Limb (tissue), 2 donors: Measurements from ENCODE around the gene ANKMY1.

Experiments used
- DNase-seq, 2 donors: peaks; one replicate each; pipeline ENCODE4 v3.0.0-alpha.2; 2016; ENCODE audit errors: extremely low spot score in 2 of 2

ANKMY1 gene, protein sequence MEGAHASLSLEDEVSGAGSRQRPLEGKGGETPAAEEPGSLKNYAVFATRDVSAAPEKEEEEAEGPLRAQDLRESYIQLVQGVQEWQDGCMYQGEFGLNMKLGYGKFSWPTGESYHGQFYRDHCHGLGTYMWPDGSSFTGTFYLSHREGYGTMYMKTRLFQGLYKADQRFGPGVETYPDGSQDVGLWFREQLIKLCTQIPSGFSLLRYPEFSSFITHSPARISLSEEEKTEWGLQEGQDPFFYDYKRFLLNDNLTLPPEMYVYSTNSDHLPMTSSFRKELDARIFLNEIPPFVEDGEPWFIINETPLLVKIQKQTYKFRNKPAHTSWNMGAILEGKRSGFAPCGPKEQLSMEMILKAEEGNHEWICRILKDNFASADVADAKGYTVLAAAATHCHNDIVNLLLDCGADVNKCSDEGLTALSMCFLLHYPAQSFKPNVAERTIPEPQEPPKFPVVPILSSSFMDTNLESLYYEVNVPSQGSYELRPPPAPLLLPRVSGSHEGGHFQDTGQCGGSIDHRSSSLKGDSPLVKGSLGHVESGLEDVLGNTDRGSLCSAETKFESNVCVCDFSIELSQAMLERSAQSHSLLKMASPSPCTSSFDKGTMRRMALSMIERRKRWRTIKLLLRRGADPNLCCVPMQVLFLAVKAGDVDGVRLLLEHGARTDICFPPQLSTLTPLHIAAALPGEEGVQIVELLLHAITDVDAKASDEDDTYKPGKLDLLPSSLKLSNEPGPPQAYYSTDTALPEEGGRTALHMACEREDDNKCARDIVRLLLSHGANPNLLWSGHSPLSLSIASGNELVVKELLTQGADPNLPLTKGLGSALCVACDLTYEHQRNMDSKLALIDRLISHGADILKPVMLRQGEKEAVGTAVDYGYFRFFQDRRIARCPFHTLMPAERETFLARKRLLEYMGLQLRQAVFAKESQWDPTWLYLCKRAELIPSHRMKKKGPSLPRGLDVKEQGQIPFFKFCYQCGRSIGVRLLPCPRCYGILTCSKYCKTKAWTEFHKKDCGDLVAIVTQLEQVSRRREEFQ

DNA sequence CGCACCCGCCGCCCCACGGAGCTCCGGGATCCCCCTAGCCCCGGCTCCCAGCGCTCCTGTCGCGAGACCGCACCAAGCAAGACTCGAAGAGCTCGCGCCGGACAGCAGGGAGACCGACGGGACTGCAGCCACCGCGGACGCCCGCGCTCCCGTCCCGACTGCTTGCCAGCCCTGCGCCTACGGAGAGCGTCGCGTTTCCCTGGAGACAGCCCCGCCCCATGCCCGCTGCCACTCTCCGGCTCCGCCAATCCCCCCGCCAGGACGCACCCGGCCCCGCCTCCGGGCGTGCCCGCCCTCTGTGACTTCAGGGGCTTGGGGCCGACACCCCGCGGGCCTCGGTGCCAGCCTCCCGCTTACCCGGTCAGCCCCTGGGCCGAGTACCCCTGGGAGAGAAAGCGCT lies at the start of gene ANKMY1:
Gene ANKMY1 (minus strand): TSS at position 181 of the 400 bp plus-strand sequence. CDS start 653 bp downstream, outside the sequence.
- DNase-seq: peak; percentile 55 to 81

DNA sequence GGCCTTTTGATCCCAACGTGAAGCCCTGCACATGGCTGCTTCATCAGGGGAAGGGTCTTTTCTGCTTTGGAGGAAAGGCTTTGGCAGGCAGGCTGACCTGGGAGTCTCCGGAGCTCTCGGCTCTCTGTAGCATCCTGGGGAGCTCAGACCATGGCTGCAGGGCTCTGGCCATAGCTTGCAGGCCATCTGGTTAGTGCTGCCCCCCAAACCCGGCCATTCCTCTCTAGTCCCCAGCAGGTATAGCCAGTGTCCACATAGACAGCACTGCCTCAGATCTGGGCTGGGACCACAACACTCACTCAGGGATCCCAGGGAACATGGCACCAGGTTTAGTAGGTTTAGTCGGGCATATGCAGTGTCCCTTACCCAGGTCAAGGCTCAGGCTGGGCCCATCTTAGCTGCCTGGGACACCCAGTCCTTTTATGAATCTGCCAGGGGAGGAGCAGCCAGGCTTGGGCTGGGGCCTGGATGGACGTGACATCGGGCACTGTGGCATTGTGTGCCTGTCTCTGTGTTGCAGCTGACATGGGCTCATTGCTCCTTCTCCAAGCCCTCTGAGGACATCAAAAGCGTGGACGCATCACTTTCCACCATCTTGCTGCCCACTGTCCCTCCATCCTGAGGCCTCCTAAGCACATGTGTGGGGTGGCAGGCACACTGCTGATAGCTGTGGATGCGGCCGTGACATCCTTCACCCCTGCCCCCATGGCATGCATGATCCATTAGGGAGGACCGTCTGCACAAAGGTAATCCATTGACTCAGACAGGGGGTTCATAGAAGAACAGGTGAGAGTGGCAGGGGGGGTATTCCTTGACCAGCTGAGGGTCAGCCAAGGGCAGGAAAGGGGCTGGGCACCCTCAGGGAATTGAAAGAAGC lies 48.3 kb upstream of the ANKMY1 start:
- no peak for DNase-seq

DNA sequence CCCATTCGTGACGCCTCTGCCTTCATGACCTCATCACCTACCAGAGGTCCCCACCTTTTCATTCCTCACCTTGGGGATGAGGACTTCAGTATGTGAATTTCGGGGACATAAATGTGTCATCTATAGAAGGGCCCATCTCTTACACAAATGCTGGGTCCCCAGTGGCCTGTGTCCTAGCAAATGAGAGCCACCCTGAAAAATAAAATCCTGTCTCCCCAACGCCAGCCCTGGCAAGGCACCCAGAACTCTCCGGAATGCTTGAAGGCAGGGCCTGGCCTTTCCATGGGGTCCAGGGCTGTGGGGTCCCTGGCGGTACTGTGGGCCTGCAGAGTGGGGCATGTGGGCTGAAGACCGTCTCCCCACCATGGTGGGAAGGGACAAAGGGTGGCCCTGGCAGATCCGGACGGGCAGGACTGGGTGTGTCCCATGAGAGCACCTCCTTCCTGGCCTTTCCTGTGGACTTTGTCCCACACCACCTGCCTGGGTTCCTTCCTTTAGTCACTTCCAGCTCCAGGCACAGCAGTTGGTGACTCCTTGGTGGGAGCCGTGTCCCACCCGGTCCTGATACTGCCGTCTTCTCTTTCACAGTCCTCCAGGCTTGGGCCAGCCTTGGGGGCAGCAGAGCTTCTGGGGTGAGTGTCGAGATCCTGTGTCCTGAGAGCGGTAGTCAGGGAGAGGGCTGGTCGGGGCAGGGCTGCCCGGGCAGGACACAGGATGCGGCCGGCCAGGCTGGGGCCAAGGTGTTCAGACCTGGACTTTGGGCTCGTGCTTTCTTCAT lies 47.3 kb upstream of the ANKMY1 start:
- DNase-seq: no peak

DNA sequence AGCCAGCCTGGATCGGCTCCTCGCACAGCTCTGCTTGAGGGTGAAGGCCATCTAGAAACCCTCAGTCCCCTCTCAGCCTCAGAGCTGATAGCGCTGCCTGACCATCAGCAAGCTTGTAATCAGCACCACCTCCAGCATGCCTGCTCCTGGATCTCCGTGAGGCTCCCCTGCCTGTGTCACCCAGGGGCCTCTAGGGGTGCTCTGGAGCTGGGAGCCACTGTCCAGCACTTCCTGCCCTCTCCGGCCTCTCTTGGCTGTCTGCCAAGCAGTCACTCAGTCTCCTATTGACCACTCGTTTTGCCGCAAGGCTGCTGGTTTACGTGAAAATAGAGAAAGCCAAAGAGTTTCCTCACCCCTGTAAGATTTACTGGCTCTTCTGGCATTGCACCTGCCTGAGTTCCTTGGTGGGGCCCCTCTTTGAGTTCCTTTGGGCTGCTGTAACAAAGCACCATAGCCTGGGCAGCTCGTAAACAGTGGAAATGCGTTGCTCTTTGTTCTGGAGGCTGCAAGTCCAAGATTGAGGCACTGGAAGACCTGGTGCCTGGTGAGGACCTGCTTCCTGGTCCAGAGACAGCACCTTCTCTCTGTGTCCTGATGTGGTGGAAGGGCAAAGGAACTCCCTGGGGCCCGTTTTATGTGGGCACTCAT lies 46.6 kb upstream of the ANKMY1 start:
- peak in 1 of 2 donors; percentile 30 for DNase-seq

DNA sequence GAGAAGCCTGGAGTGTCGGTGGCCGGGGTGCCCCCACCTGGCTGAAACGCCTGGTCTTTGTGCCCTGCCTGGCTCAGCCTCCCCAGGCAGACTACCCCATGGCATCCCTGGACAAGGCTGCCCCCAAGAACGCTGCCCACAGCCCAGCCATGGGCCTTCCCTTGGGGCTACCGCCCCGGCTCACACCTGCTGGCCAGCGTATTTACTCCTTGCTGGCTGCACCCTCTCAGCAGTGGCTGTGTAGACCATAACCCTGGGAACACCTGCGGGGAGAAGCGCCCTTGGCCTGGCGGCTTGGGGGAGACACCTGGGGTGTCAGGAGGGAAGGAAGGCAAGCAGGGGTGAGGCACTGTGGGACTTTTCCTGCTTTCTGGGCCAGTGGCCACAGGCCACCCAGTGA lies 46.1 kb upstream of the ANKMY1 start:
- DNase-seq: no peak

DNA sequence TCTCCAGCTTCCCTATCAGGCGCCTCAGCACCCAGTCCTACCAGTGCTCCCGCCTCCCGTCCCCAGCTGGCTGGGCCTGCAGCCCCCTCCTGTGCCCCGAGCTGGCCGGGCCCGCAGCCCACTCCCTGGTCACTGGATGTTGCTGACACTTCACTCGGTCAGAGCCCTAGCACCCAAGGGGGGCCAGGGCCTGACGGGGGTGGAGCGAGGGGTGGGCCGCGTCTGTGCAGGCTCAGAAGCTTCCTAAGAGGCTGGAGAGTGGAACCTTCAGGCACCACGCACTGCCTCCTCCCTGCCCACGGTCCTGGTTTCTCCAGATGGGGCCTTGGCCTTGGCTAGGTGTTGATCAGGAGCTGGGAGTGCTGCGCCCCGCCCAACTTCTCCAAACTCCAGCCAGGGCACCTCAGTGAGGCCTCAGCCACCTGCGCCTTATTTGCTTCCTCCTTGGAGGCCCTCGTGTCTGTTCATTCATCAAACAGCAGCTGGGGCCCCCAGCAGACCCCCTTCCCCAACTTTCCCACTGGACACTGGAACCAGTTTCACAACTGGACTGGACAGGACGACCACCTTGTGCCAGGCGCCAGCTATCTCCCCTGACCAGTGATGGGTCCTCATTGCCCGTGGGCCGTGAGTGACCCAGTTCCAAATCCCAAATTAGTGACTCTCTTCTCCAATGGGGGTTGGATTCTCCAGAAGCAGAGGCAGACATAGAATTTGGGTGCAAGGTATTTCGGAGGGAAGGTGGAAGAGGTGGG lies 45.5 kb upstream of the ANKMY1 start:
- no peak for DNase-seq

DNA sequence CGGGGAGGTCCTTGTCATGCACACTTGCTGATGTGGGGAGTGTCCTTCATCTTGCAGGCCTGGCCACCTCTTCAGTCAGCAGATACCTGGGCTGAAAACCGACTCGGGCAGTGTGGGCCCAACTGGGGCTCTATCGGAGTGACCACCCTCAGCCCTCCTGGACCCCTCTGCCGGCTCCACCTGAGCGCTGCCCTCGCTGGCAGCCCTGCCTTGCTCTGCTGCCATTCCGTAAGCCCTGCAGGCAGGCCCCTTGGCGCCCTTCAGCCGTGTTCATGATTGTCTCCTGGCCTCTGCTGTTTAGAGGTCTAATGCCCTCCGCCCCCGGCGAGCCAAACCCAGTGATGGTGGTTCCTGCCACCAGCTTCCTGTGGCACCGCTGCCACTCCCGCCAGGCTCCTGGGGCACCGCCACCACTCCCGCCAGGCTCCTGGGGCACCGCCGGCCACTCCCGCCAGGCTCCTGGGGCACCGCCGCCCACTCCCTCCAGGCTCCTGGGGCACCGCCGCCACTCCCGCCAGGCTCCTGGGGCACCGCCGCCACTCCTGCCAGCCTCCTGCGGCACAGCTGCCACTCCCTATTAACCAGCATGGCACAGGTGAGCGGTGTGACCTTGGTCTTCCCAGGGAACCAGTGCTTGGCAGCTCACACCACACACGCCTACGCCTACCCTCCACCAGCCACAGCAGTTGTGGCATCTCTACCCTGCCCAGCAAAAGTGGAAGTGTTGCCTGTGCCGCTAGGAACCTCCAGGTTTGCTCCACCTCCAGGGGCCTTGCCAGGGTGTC lies 44.7 kb upstream of the ANKMY1 start:
- no peak for DNase-seq

DNA sequence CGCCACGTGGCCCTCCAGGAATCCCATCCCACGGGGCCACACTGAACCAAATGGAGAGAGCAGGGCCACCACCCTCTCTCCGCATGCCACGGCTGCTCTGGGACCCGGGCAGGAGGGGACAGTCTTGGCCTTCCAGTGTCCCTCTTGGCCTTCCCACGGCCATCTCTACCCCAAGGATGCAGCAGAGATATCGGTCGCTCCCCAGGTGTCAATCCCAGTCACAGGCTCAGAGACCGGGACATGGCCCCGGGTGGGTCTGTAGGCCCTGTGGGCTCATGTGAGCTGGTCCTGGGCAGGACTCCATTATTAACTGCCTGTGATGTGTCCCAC lies 44.0 kb upstream of the ANKMY1 start:
- no peak for DNase-seq

DNA sequence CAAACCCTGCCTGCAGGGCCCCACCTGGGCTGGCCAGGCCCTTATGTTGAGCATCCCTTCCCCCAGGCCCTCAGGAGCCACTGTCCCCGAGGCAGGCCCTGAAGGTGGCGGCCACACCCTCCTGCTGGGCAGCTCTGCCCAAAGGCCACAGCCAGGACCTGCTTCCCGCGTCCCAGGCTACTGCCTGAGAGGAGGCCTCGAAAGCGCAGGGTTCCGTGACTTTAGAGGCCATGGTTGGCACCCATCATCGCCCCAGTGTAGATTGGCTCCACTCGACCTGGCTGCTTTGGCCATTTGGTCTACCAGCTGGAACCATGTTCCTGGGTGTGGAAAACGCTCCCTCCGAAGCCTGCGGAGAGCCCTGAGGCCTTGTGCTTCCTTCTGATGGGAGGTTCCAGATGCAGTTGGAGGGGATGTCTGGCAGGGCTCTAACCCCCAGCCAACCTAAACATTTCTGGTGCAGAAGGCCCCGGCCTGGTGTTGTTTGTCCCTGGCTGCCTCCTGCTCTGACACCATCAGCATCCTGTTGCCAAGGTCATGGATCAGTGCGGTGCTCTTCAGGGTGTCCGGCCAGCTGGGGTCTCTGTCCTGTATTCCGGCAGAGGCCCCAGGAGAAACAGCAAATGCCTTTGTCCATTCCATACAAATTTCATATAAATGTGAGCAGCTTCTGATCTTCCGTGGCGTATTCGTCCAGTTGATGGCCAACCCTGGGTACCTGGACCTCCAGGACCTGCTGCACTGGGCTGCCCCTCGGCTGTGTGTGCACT lies 43.5 kb upstream of the ANKMY1 start:
- DNase-seq: no peak

DNA sequence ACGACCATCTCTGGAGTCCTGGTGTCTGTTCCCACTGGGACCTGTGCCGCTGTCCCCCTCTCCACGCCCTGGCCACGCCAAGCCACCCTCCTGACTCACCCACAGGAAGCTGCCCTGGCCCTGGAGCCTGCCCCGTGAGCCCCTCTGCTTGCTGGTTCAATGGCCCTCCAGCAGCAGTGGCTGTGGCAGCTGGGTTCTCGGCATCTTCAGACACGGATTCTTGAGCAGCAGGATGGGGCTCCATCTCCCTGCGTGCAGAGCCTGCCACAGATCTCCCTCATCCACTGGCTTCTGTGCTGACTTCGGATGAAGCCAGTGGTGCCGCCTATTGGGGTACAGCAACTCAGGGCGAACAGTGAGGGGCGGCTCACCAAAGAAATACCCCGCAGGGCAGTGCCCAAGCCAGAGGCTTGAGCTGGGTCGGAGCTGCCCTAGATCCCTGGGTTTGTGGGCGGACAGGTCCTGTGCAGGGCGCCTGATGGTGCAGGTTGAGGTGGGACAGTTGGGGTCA lies 42.7 kb upstream of the ANKMY1 start:
- DNase-seq: no peak

DNA sequence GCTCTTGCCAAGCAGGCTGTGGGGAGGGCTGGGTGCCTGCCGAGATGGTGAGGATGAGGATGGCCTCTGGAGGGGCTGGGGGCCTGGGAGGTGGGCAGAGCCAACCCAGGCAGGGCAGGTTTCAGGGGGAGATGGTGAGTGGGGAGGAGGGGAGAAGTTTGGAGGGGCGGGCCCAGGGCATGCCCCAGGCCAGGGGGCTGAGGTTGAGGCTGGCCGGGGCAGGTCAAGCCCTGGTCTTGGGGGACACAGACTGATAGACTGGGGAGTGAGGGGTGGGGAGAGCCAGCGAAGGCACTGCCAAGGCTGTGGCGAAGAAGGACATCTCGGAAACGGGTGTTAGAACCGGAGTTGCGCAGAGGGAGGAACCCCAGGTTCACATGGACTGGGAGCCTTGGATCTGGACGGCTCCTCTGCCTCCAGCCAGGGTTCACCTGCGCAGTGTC lies 41.4 kb upstream of the ANKMY1 start:
- no peak for DNase-seq

DNA sequence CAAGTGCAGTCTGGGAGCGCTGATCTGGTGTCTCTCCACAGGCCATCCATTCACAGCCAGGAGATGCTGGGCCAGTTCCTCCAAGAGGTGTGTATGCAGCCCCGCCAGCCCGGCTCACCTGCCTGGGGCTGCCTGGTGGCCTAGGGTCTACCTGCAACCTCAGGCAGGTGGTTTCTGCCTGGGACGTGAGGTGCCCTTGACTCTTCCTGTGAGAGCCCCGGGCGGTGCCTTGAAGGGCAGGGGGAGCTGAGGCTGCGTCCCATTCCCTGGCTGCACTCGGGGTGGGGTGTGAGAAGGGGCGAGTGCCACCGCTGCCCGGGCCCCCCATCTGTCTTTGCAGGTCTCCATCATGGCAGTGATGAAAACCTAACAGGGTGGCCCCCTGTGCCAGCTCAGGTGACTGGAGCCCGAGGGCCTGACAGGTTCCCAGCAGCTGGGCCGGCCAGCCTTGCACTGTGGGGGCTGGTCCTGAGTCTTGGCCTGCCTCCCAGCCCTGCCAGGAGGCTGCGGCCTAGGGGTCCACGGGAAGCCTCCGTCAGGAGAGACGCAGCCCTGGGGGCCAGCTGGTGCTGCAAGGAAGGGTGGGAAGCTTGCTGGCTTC lies 40.6 kb upstream of the ANKMY1 start:
- DNase-seq: no peak

DNA sequence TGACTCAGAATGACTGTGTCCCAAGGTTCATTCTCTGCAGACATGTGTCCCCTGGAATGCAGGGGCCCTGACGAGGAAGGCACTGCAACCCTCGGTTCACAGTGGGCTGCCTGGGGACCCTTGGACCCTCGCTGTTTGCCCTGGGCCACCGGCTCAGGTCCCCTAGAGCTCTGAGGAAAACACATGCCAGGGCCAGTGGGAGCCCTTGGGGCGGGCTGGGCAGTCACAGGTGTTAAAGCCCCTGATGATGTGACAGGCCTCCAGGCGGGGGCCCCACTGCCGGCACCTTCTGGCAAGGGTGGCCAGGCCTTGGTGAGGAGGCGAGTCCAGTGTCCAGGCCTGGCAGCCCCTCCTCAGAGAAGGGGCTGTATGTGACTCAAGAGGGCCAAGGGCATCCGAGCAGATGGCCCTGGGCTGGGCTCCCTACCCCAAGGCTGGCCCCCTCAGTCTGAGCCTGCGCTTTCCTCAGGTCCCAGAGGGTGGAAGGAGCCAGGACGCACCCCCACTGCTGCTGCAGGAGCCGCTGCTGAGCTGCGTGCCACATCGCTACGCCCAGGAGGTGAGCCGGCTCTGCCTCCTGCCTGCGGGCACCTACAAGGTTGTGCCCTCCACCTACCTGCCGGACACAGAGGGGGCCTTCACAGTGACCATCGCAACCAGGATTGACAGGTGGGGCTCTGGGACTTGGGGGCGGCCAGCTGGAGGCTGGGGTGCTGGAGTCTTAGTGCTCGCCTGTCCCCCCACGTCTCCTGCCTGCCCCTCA lies 39.8 kb upstream of the ANKMY1 start:
- DNase-seq: no peak

DNA sequence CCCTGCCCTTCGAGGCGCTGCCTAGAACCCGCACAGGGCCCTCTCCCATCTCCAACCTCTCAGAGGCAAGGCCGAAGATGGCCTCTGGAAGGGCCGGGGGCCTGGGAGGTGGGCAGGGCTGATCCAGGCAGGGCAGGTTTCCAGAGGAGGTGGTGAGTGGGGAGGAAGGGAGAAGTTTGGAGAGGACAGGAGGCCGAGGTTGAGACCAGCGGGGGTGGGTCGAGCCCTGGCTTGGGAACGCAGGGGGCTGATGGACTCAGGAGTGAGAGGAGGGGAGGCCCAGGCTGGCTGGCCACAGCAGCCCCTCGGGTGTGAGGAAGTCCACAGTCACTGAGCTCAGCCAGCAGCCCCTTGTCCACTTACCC lies 39.2 kb upstream of the ANKMY1 start:
- DNase-seq: no peak

DNA sequence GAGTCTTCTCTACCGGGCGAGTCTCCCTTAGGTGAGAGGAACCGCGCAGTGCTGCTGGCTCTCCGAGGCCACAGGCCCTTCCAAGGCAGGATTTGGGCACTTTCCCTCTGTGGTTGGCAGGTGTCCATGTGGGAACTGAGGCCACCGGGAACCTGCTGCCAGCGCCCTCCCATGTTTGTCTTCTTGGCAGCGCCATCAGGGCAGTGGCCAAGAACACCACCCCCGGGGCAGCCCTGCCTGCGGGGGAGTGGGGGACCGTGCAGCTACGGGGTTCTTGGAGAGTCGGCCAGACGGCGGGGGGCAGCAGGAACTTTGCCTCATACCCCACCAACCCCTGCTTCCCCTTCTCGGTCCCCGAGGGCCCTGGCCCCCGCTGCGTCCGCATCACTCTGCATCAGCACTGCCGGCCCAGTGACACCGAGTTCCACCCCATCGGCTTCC lies 38.7 kb upstream of the ANKMY1 start:
- no peak for DNase-seq

DNA sequence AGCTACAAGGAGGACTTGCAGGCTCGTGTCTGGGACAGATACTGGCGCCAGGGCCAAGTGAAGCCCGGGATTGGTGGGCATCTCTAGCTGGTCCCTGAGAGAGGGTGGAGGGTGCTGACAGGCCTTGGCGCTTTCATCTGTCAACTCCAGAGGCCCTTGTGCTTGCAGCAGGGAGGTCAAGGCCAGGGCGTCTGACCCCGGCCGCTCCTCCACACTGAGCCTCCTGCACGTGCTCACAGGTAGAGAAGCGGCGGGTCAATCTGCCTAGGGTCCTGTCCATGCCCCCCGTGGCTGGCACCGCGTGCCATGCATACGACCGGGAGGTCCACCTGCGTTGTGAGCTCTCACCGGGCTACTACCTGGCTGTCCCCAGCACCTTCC lies 38.3 kb upstream of the ANKMY1 start:
- DNase-seq: no peak
